Glutamatergic neuron (in vitro differentiated cells): ENCODE data around the gene VPS16. TPM values are rescaled to one million over a fixed set of nuclear protein-coding genes. Genes with fewer than 3 reads are reported as not detected.

ENCODE experiments used
- DNase-seq: peaks from one replicate; pipeline ENCODE4 v3.0.0; 2022
- H3K27ac Mint-ChIP-seq: one replicate; pipeline ENCODE4 v1.8.0; 2020; ENCODE audit warnings: mild to moderate bottlenecking, mixed read lengths, inconsistent platforms; ENCODE audit not compliant: unreplicated experiment
- H3K27me3 Mint-ChIP-seq: one replicate; pipeline ENCODE4 v1.8.0; 2020; ENCODE audit warnings: mild to moderate bottlenecking, moderate library complexity, mixed read lengths, inconsistent platforms; ENCODE audit not compliant: unreplicated experiment
- H3K36me3 Mint-ChIP-seq: one replicate; pipeline ENCODE4 v1.8.0; 2020; ENCODE audit warnings: mild to moderate bottlenecking, mixed read lengths, inconsistent platforms; ENCODE audit not compliant: unreplicated experiment
- H3K4me1 Mint-ChIP-seq: one replicate; pipeline ENCODE4 v1.8.0; 2020; ENCODE audit warnings: mild to moderate bottlenecking, low read depth, mixed read lengths, inconsistent platforms; ENCODE audit not compliant: unreplicated experiment
- H3K4me3 Mint-ChIP-seq: one replicate; pipeline ENCODE4 v1.8.0; 2020; ENCODE audit warnings: mild to moderate bottlenecking, mixed read lengths, inconsistent platforms; ENCODE audit not compliant: unreplicated experiment
- H3K9me3 Mint-ChIP-seq: one replicate; pipeline ENCODE4 v1.8.0; 2020; ENCODE audit warnings: mild to moderate bottlenecking, moderate library complexity, mixed read lengths, inconsistent platforms; ENCODE audit not compliant: unreplicated experiment
- total RNA-seq: library from RNA; stranded (reverse); fragmentation: NEBNext Ultra II Directional; extraction: Animal tissue kit (Norgen Biotek cat#: 25700); gene quantifications from one replicate; pipeline ENCODE4 v1.2.1, GENCODE V29; 2021; ENCODE audit not compliant: unreplicated experiment
- TF ChIP-seq, protein P1 (sequence below): fragments of 200-600 bp; sonication (generic); IDR thresholded peaks from one replicate; pipeline ENCODE4 v1.5.0; 2021; ENCODE audit not compliant: partially characterized antibody, unreplicated experiment

VPS16 gene
- total RNA-seq, 1 donor from 2014 or later: 46.3 TPM

DNA sequence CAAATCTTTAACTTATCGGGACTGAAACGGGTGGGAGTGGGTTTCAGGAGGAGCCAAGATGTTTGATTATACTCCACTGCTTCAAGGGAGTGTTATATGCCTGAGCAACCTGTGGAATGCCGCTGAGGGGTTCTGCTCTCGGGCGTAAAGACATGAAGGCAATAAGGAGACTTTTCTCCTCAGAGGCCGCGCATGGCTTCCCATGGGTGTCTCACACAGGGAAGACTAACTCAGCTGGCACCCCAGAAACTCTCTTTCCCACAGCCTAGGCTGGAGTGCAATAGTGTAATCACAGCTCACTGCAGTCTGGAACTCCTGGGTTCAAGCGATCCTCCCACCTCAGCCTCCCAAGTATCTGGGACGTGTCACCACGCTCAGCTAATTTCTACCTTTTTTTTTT, 30.9 kb upstream of the VPS16 start:
- H3K27ac Mint-ChIP-seq: no peak overlapping the region
- DNase-seq: no peak
- peaks cover 11% of the 10 kb centered on the region for H3K27me3 Mint-ChIP-seq
- peaks cover 22% of the 10 kb centered on the region for H3K36me3 Mint-ChIP-seq
- peaks cover 9% of the 10 kb centered on the region for H3K4me1 Mint-ChIP-seq
- TF ChIP-seq, protein P1, sequence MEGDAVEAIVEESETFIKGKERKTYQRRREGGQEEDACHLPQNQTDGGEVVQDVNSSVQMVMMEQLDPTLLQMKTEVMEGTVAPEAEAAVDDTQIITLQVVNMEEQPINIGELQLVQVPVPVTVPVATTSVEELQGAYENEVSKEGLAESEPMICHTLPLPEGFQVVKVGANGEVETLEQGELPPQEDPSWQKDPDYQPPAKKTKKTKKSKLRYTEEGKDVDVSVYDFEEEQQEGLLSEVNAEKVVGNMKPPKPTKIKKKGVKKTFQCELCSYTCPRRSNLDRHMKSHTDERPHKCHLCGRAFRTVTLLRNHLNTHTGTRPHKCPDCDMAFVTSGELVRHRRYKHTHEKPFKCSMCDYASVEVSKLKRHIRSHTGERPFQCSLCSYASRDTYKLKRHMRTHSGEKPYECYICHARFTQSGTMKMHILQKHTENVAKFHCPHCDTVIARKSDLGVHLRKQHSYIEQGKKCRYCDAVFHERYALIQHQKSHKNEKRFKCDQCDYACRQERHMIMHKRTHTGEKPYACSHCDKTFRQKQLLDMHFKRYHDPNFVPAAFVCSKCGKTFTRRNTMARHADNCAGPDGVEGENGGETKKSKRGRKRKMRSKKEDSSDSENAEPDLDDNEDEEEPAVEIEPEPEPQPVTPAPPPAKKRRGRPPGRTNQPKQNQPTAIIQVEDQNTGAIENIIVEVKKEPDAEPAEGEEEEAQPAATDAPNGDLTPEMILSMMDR: no peak
- no peak overlapping the region for H3K4me3 Mint-ChIP-seq
- H3K9me3 Mint-ChIP-seq: peaks cover 7% of the 10 kb centered on the region

DNA sequence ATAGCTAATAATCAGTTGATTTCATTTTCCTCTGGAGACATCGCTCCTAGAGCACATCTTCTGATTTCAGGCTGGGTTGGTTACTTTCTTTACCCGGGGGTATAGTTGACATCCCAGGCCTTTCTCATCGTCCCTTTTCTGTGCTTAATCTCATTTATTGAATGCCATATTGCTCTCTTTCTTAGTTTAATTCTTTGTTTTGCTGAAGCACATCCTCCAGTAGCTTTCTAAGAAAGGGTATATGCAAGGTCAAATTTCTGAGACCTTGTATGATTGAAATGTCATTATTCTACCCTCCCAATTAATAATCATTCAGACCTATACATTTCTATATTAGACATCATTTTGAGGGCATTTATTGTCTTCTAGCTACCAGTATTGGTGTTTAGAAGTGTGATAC, 28.4 kb upstream of the VPS16 start:
- Mint-ChIP-seq H3K27ac (no peak overlapping the region), H3K4me1 (peaks cover 11% of the 10 kb centered on the region), H3K4me3 (no peak overlapping the region), H3K9me3 (peaks cover 6% of the 10 kb centered on the region), H3K36me3 (peaks cover 22% of the 10 kb centered on the region), H3K27me3 (peaks cover 4% of the 10 kb centered on the region)
- DNase-seq: no peak
- TF ChIP-seq, protein P1: no peak

DNA sequence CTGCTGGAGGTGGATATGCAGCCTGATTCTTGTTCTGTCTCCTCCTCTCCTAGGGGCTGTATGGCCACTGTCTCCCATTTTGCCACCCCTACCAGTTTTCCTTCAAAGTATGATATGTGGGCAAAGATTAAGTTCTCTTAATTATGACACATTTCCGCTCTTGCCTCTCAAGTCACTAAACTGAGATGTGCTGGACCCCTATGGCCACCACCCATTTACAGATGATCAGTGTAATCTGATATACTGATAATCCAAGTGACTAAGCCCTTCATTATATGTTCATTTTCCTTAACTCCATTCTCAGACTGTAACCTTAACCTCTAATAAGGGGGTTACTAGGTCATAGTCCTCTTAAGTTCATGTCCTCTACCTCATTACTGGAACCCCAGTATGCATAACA, 26.5 kb upstream of the VPS16 start:
- Mint-ChIP-seq H3K36me3 (peaks cover 12% of the 10 kb centered on the region), H3K27me3 (peaks cover 7% of the 10 kb centered on the region), H3K9me3 (peaks cover 6% of the 10 kb centered on the region), H3K4me1 (peaks cover 11% of the 10 kb centered on the region), H3K27ac (peak overlapping the region; percentile 15), H3K4me3 (no peak overlapping the region)
- TF ChIP-seq, protein P1: no peak
- DNase-seq: no peak

DNA sequence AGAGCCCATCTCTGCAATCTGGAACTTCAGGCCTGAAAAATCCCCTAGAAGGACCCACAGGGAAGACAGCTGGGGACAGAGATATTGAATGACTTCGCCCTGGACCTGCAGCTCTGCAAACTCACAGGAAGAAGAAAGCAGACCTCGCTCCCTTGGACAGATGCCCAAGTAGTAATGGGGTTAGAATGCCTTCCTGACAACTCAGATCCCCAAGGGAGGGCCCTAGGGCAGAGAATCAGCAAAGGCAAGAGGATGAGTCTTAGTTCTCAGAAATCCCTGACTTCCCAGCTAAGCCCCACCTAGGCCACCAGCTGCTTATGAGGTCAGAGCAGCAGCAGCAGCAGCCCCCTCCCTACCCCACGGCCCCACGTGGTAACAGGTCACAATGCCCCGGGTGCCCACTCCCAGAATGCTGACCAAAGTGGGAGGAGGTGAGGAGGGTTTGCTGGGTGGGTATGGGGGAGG, 25.9 kb upstream of the VPS16 start, which contains the start of gene C20orf141:
C20orf141 (plus strand) TSS at position 401 of the 465 bp plus-strand sequence. CDS start 198 bp downstream, outside the sequence.
- peaks cover 7% of the 10 kb centered on the region for H3K27me3 Mint-ChIP-seq

DNA sequence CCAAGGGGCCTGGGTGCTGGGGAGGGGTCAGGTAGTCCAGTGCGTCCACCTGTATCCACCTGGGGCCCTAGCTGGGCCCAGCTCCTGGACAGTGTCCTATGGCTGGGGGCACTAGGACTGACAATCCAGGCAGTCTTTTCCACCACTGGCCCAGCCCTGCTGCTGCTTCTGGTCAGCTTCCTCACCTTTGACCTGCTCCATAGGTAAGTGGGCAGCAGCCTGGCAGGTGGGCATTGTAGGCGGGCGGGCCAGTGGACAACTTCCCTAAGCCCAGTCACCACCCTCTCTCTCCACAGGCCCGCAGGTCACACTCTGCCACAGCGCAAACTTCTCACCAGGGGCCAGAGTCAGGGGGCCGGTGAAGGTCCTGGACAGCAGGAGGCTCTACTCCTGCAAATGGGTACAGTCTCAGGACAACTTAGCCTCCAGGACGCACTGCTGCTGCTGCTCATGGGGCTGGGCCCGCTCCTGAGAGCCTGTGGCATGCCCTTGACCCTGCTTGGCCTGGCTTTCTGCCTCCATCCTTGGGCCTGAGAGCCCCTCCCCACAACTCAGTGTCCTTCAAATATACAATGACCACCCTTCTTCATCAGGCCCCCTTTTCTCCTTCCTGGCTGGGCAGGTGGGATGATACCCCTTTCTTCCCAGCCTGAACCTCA, 25.2 kb upstream of the VPS16 start:
- peaks cover 14% of the 10 kb centered on the region for H3K27me3 Mint-ChIP-seq
- H3K4me3 Mint-ChIP-seq: no peak overlapping the region
- TF ChIP-seq, protein P1: no peak
- H3K27ac Mint-ChIP-seq: no peak overlapping the region
- H3K36me3 Mint-ChIP-seq: peaks cover 17% of the 10 kb centered on the region
- H3K9me3 Mint-ChIP-seq: peaks cover 9% of the 10 kb centered on the region
- peaks cover 13% of the 10 kb centered on the region for H3K4me1 Mint-ChIP-seq
- DNase-seq: no peak

More for the DNA sequence above, 25.9 kb upstream of the VPS16 start, which contains the start of gene C20orf141:
- DNase-seq: peak; percentile 52
- Mint-ChIP-seq H3K9me3 (peaks cover 6% of the 10 kb centered on the region), H3K4me1 (peaks cover 11% of the 10 kb centered on the region), H3K4me3 (no peak within 1 kb of the TSS), H3K36me3 (peaks cover 12% of the 10 kb centered on the region), H3K27ac (peak within 1 kb of the TSS; percentile 43)
- TF ChIP-seq, protein P1: no peak
